Fibroblast of skin of back (primary cell): ENCODE data around the gene EGF.
"Not testable (repeated sequence)": the region's sequence is repeated elsewhere in the genome, so short reads cannot be mapped to it uniquely, and the experiment has no call there.

ENCODE experiments used
- DNase-seq: peaks from one replicate; pipeline ENCODE4 v3.0.0-alpha.2; 2013

The EGF gene

GRCh38 chr4:110039164-110039563 is 126.5 kb downstream of the EGF start:
- DNase-seq, result not testable (repeated sequence)

DNA sequence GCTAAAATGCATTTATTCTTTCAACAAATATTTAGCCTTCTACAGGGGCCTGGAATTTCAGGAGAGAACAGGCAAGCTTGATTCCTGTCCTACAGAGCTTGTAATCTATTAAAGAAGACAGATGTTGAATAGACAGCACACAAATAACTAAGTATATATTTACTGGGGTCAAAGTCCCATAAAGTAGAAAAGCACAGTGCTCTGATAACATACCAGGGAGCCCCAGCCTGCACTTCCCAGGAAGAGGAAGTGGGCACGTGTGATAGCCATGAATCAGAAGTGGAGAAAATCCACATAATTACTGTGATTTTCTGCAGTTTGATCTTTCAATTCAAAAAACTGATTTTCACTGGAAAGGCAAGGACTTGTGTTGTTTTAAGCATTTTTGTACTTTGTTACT is 129.1 kb downstream of the EGF start:
- DNase-seq, result no peak

GRCh38 chr4:110042545-110043517 is 130.1 kb downstream of the EGF start:
- DNase-seq, result peak; percentile 77

DNA sequence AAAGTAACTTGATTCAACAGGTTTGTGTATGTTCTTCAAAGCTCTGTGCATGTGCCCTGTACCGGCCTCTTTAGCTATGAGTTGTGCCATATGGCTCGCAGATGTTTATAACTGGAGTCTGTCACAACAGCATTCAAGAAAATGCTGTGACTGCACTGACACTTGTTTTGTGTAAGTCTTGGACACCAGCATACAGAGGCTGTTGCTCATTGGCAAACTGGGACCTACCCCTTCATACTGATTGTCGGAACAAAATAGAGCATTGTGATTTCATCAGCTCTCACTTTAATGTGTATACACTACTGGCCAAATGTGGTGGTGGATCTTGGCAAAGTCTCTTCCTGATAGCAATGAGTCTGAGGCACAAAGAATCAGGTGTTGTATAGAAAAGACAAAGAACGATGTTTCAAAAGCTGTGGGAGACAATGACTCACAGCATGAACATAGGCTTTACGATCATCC is 133.9 kb downstream of the EGF start:
- DNase-seq, result no peak

GRCh38 chr4:110049951-110050925 is 137.6 kb downstream of the EGF start:
- peak; percentile 39 for DNase-seq

- DNase-seq, result peak; percentile 67
Observed at GRCh38 chr4:110055158-110055768, 142.6 kb downstream of the EGF start.

DNA sequence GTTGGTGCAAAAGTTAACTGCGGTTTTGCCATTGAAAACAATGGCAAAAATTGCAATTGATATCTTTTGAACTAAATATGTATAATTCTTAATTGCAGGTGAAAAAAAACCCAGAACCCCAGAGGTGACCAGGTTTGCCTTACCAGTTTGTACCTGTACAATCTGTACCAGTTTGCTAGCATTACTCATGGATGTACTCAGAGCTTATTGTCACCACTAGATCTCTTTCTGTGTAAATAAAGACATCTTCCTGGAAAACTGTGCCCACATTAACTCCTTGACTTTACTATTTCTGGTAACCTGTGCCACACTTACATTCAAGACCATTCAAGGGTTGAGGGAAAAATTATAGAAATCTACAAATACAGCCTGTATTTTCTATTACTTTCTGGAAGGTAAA is 146.0 kb downstream of the EGF start:
- no peak for DNase-seq

- DNase-seq, result peak; percentile 31
Observed at GRCh38 chr4:110059556-110060191, 147.0 kb downstream of the EGF start.

DNA sequence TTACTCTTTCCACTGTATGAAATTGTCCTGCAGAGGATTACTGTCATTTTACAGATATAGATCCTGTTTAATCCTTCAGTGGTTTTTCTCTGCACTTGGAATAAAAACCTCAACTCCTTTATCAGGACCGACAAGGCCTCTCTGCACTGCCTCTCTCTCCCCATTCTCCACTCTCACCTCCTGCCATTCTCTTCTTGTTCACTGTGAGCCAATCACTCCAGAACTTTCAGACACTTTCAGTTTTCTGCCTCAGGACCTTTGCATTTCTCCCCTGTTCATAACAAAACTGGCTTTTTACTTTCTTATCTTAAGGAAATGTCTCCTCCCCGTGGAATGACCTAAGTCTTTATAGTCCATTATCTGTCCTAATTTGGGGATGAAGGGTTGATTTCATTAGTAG is 148.4 kb downstream of the EGF start:
- no peak for DNase-seq
